GM21447 (cell line): ENCODE results near the gene NACC2.

Experiments used
- ATAC-seq: cut with Tn5 transposase; IDR thresholded peaks from one replicate; pipeline ENCODE4 v1.9.1; 2021; ENCODE audit not compliant: unreplicated experiment

Gene NACC2

GRCh38 chr9:136024696-136025316, 70.3 kb downstream of the NACC2 start:
- ATAC-seq, result no peak

DNA sequence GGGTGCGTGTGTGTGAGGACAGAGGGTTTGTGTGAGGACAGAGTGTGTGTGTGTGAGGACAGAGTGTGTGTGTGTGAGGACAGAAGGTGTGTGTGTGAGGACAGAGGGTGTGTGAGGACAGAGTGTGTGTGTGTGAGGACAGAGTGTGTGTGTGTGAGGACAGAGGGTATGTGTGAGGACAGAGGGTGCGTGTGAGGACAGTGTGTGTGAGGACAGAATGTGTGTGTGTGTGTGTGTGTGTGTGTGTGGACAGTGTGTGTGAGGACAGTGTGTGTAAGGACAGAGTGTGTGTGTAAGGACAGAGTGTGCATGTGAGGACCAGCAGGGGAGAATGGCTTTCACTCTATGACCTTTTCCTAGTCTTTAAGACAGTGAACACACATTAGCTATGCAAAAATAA, 70.8 kb downstream of the NACC2 start:
- ATAC-seq, result no peak

DNA sequence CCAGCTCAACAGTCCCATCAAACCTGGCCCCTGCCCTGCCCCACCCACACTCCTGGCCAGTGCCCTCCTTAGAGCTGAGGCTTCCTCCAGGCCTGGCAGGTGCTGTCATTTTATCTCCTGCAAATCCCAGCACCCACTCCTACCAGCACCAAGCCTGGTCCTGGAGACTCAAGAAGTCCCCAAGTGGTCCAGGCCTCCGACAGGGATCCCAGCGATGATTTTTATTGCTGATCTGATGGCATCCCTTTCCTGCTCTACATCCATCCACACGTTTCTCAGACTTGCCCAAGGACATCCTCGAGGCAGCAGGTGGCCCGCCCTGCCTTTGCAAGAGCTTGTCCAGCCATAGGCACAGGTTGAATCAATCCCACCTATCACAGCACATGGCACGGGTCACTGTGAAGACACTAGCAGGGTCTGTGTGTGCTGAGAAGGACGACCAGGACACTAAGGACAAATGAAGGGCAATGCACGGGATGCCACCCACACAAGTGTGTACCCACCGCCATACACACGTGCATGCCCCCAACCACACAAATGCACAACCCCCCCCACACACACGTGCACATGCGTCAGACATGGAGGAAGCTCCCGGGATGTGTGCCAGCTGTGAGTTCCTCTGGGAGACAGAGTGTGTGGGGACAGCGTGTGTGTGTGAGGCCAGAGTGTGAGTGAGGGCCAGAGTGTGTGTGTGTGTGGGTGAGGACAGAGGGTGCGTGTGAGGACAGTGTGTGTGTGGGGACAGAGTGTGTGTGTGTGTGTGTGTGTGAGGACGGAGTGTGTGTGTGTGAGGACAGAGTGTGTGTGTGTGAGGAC, 71.5 kb downstream of the NACC2 start:
- no peak for ATAC-seq

DNA sequence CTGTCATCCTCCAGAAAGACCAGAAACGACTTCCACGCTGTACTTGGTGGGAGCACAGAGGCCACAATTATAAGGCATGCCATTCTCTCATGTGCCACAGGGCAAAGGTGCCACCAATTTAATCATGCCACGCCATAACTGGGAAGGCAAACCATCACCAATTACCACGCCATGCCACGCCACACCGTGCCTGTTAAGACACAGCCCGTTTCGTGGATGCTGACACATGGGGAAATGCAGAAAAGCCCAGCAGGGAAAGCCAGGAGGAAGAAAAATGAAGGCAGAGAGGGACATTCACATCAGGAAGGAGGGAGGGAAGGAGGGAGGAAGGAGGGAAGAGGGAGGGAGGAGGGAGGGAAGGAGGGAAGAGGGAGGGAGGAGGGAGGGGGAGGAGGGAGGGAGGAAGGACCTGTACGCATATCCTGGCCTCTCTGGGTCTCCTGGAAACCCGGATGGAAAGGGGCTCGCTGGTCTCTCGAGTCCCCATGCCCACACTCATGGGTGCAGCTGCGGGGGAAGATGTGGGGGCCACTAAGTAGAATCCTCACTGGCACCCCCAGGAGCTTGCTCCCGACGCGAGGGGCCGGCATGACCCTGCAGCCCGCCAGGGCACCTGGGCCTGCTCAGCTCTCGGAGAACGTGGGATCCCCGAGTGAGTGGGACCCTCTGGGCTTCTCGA, 72.2 kb downstream of the NACC2 start:
- no peak for ATAC-seq

- ATAC-seq, result no peak
These were observed 73.0 kb downstream of the NACC2 start for GRCh38 chr9:136021872-136022681.

- ATAC-seq, result no peak
These were observed 73.8 kb downstream of the NACC2 start for GRCh38 chr9:136021171-136021871.

DNA sequence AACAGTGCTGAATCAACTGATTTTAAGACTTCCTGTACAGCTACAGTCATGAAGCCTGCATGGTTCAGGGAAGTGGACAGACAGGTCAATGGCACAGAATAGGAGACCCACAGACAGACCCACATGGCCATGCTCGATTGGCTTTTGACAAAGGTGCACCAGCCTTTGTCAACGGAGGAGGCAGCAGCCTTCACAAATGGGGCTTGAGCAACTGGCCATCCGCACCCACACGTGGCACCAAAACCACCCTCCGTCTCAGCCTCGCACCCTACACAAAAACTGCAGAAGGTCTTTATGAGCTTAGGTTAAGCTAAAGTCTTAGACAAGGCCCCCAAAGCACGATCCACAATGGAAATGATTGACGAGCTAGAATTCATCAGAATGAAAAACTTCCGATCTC, 74.4 kb downstream of the NACC2 start:
- ATAC-seq, result no peak

- no peak for ATAC-seq
These were observed 74.9 kb downstream of the NACC2 start for GRCh38 chr9:136020206-136020605.

GRCh38 chr9:136019681-136020060, 75.4 kb downstream of the NACC2 start:
- no peak for ATAC-seq

DNA sequence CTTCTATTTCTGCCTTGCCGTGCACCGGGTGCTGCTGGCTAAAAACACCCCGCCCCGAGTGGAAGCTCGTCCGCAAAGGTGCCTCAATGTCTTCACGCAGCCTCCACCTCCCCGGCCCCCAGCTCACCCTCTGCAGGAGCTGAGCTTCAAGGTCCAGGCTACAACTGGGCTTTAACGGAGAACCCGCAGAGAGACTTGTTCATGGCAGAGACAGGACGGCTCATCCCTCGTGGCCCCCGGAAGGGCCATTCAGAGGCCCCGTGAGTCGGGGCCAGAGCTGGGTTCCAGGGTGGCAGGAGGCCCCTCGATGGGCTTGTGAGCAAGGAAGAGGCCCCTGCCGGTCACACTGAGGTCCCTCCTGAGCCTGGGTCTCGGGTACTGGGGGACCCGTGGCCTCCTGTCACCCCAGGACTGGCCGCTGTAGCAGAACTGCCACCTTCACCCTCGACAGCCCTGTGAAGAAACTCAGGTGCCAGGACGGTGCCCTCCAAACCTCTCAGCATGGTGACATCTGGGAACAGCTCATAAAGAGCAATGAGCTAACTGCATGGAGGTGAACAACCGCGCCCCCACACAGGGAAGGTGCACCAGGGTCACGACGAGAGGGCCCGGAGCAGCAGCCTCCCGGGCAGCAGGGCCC, 75.9 kb downstream of the NACC2 start:
- no peak for ATAC-seq

- ATAC-seq, result no peak
These were observed 76.6 kb downstream of the NACC2 start for GRCh38 chr9:136018257-136019031.

DNA sequence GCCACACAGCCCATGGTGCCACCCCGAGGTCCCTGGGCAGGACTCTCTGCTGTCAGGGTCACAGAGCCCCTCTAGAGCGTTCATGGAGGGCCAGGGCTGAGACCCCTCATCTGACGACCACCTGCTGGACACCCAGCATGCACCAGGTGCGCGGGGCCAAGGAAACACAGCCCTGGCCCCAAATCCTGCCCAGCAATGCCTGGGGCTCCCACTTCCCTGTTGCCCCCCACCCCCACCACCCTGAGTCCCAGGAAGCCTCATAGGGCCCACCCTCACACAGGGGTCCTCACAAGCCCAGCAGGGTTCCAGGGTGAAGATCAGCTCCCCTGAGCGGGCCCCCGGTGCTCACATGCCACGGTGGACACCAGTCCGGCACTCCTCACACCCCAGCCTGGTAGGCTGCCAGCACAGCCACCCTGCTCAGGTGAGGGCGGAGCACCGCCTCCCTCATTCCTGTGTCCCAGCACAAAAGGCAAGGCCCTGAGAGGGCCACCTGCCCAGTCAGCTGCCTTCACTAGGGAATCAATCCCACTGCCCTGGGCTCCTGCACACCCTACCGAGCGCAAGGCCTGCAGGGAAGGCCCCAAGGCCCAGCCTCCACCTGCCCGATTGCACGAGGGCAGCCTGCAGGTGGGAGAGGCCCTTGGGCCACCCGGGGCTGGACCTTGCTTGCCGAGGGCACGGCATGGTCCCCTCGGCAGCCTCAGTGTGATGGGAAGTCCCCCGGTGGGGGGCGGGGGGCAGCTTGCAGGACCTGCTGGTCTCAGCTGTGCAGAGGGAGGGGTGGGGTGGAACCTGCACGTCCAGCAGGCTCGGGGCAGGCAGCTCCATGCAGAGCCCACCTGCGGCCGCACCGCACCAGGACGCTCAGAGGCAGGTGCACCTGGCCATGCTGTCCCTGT, 77.5 kb downstream of the NACC2 start:
- no peak for ATAC-seq

GRCh38 chr9:136016572-136017288, 78.4 kb downstream of the NACC2 start:
- no peak for ATAC-seq

GRCh38 chr9:136015656-136016571, 79.2 kb downstream of the NACC2 start:
- no peak for ATAC-seq

DNA sequence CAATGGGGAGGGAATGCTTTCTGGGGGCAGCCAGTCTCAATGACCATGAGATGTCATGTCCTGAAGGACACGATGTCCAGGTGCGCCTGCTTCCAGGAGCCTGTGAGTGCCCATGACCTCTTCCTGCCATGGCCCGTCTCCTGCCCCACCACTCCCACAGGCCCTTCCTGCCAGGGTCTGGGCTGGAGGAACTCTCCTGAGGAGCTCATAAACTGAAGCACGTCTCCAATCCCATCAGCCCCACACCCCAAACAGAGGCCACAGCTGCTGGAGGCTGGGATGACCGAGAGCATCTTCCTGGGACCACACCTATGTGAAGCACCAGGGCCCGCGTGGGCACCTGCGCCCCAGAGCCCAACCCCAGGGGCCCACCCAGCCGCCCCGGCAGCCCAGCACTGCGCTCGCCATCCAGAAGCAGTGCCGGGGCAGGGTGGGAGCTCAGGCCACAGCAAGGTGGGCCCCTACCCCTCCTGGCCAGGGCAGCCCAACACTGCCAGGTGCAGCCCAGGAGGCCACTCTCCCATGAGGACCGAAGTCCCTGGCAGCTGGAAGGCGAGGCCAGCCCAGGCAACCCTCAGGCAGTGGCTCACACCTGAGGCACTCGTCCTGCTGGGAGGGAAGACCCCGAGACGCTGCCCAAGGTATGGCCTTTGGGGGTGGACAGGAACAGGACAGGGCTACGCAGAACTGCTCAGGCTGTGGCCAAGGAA, 80.0 kb downstream of the NACC2 start:
- ATAC-seq, result no peak
